ENCODE results near the gene NXPH2.
"Not testable (repeated sequence)": the region's sequence is repeated elsewhere in the genome, so short reads cannot be mapped to it uniquely, and the experiment has no call there.

Gene NXPH2

DNA sequence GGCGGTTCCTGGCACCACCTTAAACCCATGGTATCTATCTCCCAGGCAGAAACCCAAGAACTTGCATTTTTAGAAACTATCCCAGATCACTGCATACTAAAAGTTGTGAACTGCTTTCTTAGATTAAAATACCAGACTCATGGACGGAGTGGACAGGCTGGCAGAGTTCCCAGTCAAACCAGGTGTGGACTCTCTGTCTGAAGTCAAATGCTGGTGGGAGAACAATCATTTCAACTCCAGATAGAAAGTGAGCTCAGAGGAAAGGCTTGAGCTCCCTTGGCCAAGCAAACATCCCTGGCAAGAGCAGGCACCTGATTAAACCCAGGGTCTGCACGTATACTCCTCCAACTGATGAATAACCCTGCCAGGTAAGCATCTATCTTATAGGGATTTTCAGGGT is 19.5 kb downstream of the NXPH2 start:
- in situ Hi-C loops (cut with MboI; ENCODE audit: low sequenced_read_pairs), result no loop called here

DNA sequence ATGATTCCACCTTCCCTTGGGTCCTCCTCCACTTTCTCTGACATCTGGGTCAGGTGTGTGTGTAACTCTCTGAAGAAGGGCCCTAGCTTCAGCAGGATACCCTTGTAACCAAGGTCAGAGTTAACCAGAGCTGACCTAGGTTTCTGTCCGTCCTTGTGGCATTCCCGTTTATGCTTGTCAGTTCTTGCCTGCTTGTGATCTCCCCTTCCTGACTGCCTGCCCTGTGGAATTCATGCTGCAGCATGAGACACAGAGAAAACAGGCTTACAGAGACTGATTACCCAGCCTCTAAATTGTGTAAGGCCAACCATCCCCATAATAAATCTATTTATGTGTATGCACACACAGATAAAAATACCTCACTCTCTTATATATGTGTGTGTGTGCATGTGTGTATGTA is 22.8 kb downstream of the NXPH2 start:
- in situ Hi-C loops (cut with MboI; ENCODE audit: low sequenced_read_pairs), result no loop called here

DNA sequence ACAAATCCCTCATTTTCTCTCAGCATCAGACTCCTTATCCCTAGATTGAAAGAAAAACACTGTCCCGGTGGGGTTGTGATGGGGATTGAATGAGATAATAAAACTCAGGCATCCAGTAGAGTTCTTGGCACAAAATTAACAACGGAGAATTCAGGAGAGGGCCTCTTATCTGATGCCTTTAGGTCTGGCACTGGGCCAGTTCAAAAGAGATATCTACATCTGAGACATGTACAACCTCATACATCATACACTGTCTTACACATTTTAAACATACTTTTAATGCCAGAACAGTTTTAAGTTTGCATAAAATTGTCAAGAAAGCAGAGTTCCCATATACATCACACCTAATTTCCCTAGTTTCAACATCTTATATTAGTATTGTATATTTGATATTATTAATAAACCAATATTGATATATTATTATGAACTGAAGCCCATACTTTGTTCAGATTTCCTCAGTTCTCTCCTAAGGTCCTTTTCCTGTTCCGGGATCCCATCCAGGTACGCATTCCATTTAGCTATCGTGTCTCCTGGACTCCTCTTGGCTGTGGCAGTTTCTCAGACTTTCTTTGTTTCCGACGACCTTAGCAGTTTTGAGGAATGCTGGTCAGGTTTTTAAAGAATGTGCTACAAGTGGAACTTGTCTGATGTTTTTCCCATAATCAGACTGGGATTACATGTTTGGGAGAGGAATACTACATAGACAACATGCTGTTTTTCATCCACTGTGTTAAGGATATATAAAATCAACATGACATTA is 27.8 kb downstream of the NXPH2 start:
- in situ Hi-C loops (cut with MboI; ENCODE audit: low sequenced_read_pairs), result no loop called here

DNA sequence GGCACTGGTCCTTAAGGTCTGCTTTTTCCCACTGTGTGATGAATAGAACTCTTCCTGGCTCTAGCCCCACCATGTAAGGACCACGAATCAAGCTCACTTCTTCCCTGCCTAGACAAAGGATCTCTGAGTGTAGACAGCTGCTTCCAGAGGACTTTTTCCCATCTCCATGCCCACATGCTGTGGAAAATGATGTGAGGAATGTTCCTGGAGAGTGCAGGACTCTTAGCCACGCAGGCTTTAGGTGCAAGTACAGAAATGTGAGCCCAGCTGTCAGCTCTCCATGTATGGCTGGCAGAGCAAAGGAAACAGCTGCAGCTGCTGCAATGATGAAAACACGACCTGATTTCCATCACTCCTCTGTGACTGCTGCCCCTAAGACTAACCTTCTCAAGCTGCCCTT is 35.5 kb downstream of the NXPH2 start:
- in situ Hi-C loops (cut with MboI; ENCODE audit: low sequenced_read_pairs), result no loop called here

DNA sequence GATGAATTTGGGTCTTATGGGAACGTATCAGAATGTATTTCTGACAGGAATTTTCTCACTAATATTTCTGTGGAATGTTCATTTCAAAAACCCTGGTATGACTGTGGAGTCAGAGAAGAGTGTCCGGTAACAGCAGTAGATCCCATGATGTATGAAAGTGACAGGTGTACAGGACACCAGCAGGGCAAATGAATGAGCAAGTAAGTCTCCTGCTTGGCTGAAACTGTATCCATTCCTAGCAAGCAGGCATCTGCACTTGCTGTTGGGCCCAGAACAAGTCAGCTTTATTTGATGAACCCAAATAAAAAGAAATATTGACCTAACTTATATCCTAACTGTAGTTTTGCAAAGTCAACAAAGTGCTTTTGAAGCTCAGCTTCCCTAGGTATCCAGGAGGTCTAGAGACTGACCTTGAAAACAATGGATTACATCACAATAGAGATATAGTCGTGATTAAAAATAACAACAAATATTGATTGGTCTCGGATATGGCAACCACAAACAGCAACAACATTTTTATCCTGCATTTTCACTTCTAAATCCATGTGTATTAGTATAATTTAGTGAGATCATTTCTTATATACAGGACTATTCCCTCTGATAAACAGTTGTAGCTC is 37.6 kb downstream of the NXPH2 start:
- in situ Hi-C loops (cut with MboI; ENCODE audit: low sequenced_read_pairs), result no loop called here

DNA sequence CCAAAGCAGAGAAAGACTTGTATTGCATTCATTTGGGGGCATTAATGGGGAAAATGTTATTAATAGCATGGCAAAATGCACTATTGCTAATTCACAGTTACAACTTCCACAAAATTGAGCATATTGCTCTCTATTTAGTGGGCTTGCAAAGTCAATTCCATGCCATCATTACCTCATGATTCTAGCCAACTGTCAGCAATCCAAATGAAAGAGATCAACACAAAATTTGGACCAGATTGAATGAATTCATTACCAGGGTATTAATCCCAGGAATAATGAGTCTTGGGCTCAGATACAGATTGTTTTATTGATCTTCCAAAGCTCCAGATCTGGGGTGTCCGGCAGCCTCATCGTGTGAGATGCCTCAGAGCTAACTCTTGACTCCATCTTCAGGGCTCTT is 38.3 kb downstream of the NXPH2 start:
- in situ Hi-C loops (cut with MboI; ENCODE audit: low sequenced_read_pairs), result no loop called here

DNA sequence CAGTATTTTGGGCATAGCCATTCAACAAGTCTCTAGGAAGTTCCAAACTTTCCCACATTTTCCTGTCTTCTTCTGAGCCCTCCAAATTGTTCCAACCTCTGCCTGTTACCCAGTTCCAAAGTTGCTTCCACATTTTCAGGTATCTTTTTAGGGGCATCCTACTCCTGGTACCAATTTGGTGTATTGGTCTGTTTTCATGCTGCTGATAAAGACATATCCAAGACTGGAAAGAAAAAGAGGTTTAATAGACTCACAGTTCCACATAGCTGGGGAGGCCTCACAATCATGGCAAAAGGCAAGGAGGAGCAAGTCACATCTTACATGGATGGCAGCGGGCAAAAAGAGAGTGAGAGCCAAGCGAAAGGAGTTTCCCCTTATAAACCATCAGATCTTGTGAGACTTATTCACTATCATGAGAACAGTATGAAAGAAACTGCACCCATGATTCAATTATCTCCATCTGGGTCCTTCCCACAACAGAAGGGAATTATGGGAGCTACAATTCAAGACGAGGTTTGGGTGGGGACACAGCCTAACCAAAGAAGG is 43.1 kb downstream of the NXPH2 start:
- in situ Hi-C loops (cut with MboI; ENCODE audit: low sequenced_read_pairs), result not testable (repeated sequence)

DNA sequence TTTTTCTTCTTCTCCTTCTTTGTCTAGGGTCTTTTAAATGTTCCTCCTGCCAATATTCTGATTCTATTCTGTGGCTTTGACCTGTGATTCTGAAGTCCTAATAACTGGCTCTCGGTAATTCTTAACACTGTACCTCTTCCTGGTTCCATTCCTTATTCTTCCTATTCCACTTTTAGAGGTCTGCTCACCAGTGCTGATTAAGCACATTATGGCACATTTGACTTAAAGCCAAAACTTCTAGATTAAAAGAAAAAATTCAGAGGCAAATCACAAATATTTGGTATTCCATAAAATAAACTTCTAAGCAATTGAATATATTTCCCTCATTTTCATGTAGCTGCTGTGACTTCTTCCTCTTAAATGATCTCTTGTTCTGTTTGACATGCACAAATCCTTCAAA is 47.5 kb downstream of the NXPH2 start:
- in situ Hi-C loops (cut with MboI; ENCODE audit: low sequenced_read_pairs), result no loop called here

DNA sequence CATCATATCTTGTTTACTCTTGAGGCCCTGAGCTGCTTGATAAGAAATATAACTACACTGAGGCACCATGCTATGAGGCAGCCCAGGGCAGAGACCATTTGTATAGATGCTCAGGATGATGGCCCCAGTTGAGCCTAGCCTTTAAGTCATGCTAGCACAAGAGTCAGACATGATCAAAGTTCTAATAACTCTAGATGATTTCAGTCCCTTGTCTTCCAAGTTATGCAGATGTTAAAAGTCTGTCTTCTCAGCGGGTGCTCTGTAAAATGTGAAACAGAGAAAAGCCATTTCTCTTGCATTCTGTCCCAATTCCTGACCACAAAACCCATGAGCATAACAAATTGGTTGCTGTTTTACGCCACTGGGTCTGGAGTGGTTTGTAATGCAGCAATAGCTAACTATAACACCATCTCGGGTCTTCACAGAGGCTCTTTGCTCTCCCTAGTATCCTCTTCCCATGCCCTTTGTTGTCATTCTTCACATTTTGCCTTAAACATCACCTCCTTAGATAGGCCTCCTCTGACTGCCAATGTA is 49.6 kb downstream of the NXPH2 start:
- in situ Hi-C loops (cut with MboI; ENCODE audit: low sequenced_read_pairs), result no loop called here

DNA sequence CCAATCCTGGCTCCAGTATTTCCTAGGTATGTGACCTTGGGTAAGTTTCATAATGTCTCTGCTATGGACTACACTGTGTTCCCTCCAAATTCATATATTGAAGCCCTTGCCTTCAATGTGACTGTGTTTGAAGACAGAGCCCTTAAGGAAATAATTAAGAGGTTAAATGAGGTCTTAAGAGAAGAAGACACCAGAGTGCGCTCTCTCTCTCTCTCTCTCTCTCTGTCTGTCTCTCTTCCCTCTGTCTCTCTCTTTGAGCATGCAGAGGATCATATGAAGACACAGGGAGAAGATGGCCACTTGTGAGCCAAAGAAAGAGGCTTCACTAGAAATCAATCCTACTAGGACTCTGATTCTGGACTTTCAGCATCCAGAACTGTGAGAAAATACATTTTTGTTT is 52.2 kb downstream of the NXPH2 start:
- in situ Hi-C loops (cut with MboI; ENCODE audit: low sequenced_read_pairs), result no loop called here

DNA sequence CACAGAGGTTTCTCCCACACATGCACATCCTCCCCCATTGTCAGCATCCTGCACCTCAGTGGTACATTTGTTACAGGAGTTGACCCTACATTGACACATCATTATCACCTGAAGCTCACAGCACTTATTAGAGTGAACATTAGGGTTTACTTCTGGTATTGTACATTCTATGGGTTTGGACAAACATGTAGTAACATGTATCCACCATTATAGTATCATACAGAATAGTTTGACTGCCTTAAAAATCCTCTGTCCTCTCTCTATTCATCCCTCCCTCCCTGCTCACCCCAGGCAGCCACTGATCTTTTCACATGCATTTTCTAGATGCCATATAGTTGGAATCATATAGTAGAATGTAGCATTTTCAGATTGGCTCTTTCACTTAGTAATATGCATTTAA is 53.5 kb downstream of the NXPH2 start:
- in situ Hi-C loops (cut with MboI; ENCODE audit: low sequenced_read_pairs), result no loop called here

DNA sequence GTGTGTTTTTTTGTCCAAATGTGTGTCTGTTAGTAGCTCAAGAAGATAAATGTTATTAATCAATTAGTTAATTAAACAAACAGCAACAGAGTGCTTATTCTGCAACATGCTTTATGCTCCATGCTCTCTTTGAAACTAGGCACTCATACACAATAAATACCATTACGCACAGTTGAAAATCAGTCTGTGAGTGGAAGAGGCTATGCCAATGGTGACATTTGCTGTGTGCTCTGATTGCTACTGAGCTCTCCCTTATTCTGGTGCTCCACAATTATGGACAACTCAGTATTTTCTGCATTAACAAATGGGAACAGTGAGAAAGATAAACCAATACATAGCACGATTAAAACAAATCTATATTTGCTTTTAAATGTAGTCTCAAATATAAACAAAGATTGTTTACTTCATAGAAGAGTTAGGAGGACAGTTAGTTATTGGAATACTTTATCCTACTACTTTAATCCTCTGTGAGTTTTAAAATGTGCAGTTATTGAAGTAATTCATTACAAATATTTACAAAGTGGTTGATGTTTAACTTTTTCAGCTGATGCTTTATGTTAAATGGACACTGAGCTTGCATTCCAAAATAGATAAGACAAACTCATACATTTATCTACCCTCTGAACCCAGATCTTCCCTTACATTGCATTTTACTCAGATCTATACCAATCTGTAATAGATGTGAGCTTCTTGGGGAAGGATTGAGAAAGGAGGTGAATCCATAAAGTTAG is 55.3 kb downstream of the NXPH2 start:
- in situ Hi-C loops (cut with MboI; ENCODE audit: low sequenced_read_pairs), result no loop called here

DNA sequence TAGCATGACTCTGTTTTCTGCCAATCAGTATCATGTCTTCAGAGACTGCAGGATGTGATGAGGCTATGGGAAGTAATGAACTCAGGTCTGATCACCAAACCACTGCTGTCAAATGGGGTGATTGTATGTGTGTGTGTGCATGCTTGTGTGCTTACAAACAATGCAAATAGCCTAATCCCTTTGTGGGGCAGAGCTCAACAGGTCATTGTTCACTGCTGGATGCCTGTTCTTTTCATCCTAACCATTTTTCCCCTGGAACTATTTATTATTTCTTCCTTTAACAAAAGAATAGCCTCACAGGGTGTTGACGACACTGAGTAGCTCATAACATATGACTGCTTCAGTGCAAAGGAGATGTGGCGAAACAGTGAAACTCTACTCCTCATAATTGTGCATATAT is 55.9 kb downstream of the NXPH2 start:
- in situ Hi-C loops (cut with MboI; ENCODE audit: low sequenced_read_pairs), result no loop called here

DNA sequence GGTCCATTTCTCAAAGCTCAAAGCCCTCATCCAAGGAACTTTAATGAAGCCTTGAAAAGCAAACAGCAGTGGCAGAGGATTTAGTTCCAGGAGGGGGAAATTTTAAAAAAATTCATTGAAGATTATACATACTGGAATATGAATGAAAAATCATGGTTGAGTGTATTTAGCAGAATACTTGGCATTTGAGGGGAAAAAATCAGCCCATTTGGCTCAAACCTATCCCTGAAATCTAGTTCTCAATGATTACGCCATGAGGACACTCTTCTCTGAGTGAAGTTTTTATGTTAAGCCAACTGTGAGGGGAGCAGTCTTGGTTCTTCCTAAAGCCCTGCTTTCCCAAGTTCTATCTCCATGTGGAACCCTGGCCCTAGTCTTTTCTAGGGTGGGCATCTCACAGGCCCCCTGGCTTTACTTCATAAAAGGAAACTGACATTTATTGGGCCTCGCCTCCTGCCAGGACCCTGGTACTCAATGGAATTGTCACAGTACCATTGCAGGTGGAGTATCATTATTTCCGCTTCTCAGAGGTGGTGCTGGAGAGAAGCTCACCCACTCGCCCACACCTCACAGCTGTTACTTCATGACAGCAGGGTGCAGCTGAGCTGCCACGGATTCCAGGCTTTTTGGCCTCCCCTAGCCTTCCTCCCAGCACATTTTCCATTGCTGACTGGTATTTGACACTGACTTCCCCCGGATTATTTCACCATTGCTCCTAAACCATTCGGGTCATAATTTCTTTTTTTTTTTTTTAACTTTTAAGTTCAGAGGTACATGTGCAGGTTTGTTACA is 56.8 kb downstream of the NXPH2 start:
- in situ Hi-C loops (cut with MboI; ENCODE audit: low sequenced_read_pairs), result no loop called here

DNA sequence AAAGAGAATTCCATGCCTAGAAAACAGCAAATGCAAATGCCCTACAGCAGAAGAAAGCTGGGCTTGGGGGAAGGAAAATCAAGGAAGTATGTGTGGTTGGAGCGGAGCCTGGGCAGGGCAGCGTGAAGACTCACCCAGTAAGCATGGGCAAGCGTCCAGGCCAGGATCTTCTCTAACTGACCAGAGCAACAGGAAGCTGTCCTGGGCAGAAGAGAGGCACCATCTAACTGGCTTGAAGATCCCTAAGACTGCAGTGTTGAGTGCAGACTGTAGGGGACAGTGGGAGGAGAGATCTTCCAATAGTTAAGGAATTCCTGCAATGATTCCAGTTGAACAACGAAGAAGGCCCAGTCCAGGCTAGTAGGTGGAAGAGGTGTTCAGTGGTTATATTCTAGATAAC is 57.9 kb downstream of the NXPH2 start:
- in situ Hi-C loops (cut with MboI; ENCODE audit: low sequenced_read_pairs), result no loop called here

DNA sequence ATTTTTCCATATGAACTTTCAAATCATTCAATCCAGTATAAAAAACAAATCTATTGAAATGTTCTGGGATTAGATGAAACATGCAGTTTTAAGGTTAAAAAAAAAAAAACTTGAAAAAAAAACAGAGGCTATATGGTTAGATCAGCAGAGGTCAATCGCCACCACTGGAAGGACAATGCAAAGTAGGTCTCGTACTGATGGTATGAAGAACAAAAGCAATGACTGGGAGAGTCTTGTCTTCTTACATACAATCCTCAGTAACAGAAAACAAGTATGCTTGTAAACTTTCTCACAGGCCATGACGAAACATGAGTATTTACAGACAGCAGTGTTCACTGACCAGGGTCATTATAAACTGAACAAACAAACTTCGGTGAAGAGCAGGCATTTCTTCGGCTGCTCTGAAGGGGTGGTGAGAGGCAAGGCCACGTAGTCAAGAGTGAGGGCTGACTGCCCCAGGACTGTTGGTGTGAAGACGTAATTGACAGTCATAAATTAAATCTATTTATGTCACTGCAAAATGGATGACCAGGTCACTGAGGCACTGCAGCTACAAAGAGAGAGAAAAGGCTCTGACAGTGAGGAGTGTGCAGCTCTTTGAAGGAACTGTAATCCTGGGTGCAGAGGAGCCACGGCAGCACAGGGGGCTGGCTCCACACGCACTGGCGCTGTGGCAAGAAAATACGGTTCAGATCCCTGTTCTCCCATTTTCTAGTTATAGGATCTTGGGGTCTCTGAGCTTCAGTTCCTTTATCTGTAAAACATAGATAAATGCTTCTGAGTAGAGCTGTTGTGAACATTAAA is 60.0 kb downstream of the NXPH2 start:
- in situ Hi-C loops (cut with MboI; ENCODE audit: low sequenced_read_pairs), result no loop called here

DNA sequence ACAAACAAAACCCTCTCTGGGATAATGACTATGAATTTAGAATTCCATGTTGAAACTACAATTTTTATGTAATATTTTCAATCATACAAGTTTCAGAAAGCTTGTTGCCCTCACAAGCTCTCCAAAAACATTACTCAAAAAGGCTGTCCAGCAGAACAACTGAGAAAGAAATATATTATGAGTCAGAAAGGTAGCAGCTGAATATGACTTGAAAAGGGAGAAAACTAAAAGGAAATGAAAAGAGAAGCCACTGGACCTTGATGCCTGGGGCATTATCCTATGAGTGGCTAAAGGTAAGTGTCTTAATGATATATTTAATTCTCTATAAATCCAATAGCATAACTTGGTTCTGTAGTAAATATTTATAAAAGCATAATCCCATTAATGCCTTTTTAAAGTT is 61.8 kb downstream of the NXPH2 start:
- in situ Hi-C loops (cut with MboI; ENCODE audit: low sequenced_read_pairs), result no loop called here

DNA sequence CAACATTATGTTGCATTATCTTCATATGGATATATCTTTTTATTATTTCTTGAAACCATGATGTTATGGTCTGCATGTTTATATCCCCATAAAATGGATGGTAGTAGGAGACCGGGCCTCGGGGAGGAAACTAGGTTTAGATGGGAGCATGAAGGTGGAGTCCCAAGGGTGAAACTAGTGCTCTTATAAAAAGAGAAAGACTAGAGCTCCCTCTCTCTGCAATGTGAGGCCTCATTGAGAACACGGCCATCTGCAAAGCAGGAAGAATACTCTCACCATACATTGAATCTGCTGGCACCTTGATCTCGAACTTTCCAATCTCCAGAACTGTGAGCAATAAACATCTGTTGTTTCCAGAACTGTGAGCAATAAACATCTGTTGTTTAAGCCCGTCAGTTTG is 64.0 kb downstream of the NXPH2 start:
- in situ Hi-C loops (cut with MboI; ENCODE audit: low sequenced_read_pairs), result no loop called here

DNA sequence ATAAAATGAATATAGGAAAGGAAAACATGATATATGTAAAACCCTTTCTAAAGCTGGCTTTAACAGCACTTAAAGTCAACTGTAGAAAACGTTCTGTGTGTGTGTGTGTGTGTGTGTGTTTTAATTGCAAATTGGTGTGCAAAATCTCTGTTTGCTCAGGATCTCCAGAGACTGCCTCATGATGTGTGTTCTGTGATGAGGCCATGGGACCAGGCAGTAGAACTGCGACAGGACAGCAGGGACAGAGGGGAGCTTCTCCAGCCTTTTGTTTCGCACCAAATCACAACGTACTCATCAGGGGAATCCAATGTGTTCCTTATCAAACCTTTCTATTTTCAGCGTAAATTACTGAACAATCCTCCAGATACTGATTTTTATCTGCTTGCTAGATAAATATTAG is 66.7 kb downstream of the NXPH2 start:
- in situ Hi-C loops (cut with MboI; ENCODE audit: low sequenced_read_pairs), result no loop called here

DNA sequence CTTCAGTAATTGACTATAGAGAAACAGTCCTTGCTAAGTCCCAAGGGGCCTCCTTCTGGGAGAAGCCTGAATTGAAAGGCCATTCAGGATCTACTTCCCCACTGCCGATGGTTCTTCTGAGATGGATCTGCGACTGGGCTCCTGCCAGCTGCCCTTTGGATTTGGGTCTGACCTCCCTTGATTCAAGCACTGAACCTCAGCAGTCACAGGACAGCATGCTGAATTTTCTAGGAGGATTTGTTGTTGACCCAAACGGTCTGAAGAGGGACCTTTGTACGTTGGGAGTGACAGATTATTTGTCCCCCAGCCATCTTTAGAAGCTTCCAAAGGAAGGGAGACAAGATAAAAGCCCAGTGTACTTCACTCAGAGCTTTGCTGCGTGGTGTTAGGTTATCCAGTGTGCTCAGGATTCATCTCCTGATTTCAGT is 67.1 kb downstream of the NXPH2 start:
- in situ Hi-C loops (cut with MboI; ENCODE audit: low sequenced_read_pairs), result no loop called here

Data from hTERT RPE-1 (cell line).